Right lobe of liver (tissue), 4 donors: ENCODE data around the gene POSTN.

Source experiments
- POLR2A ChIP-seq: fragments of 450-650 bp; IDR thresholded peaks from one replicate; pipeline ENCODE4 v1.6.1; 2017; ENCODE audit warnings: antibody characterized with exemption, mild to moderate bottlenecking
- TF ChIP-seq, protein P1 (sequence below), 4 donors: fragments of 200-600 bp in 3 of 4; fragments of 450-650 bp in 1 of 4; IDR thresholded peaks; one replicate each; pipeline versions ENCODE4 v1.5.1 to v1.8.0; 2016 to 2022; ENCODE audit warnings: antibody characterized with exemption in 4 of 4, mild to moderate bottlenecking in 2 of 4
- donor health status: DM: no; HTN: no; CAD: no.
- donor health status: DM: no; HTN: no; CAD: no.
- donor health status: DM: no; HTN: yes; CAD: no.

DNA sequence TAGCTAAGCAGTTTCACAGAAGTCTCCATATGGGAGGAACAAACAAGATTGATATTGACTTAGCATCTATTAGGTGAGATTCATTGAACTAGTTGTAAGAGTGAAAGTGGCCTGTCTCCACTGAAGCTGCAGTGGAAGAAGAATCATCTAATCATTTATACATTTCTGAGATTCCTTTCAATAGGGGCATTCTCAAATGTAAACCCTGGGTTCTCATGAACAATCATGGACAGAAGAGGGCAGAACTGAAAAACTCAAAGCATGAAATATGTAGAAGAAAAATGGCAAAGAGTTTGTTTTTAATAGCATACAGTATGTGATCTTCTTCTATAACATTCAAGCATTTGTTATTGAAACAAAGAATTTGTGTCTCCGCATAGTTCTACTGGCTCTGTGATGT lies 17.6 kb upstream of the POSTN start:
- TF ChIP-seq POLR2A = no peak
- TF ChIP-seq, protein P1, sequence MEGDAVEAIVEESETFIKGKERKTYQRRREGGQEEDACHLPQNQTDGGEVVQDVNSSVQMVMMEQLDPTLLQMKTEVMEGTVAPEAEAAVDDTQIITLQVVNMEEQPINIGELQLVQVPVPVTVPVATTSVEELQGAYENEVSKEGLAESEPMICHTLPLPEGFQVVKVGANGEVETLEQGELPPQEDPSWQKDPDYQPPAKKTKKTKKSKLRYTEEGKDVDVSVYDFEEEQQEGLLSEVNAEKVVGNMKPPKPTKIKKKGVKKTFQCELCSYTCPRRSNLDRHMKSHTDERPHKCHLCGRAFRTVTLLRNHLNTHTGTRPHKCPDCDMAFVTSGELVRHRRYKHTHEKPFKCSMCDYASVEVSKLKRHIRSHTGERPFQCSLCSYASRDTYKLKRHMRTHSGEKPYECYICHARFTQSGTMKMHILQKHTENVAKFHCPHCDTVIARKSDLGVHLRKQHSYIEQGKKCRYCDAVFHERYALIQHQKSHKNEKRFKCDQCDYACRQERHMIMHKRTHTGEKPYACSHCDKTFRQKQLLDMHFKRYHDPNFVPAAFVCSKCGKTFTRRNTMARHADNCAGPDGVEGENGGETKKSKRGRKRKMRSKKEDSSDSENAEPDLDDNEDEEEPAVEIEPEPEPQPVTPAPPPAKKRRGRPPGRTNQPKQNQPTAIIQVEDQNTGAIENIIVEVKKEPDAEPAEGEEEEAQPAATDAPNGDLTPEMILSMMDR (IDR thresholded peaks at IDR 0.05) = no peak
